SK-N-SH treated with all-trans-retinoic acid at 6 μM for 48 hours (cell line): ENCODE measurements around the gene CBFA2T3.

Experiments
- ATAC-seq: fragments of 200-7000 bp; cut with Tn5 transposase; 3 replicates; pipeline ENCODE4 v1.9.1; 2020; ENCODE audit warnings: mild to moderate bottlenecking, moderate library complexity
- BACH2 ChIP-seq: fragments of 250-450 bp; sonication (Bioruptor Pico); IDR thresholded peaks from 2 replicates; pipeline ENCODE4 v1.9.0; 2021; ENCODE audit warnings: mild to moderate bottlenecking, borderline replicate concordance
- ESRRG ChIP-seq: fragments of 250-450 bp; sonication (Bioruptor Pico); IDR thresholded peaks from 2 replicates; pipeline ENCODE4 v1.6.1; 2021; ENCODE audit warnings: mild to moderate bottlenecking
- GLIS3 ChIP-seq: fragments of 250-450 bp; sonication (Bioruptor Pico); IDR thresholded peaks from 2 replicates; pipeline ENCODE4 v1.5.0; 2020; ENCODE audit warnings: mild to moderate bottlenecking, moderate library complexity
- OSR1 ChIP-seq: fragments of 250-450 bp; sonication (Bioruptor Pico); IDR thresholded peaks from 2 replicates; pipeline ENCODE4 v1.8.0; 2022; ENCODE audit warnings: moderate library complexity, mild to moderate bottlenecking, inconsistent platforms
- POU6F1 ChIP-seq: fragments of 250-450 bp; sonication (Bioruptor Pico); IDR thresholded peaks from 2 replicates; pipeline ENCODE4 v1.8.0; 2021; ENCODE audit warnings: low read depth, mild to moderate bottlenecking, moderate library complexity, borderline replicate concordance
- PPARA ChIP-seq: fragments of 250-450 bp; sonication (Bioruptor Pico); IDR thresholded peaks from 2 replicates; pipeline ENCODE4 v1.5.0; 2020; ENCODE audit warnings: mild to moderate bottlenecking, borderline replicate concordance
- RARB ChIP-seq: fragments of 250-450 bp; sonication (Bioruptor Pico); IDR thresholded peaks from 2 replicates; pipeline ENCODE4 v1.8.0; 2021; ENCODE audit warnings: mild to moderate bottlenecking, moderate library complexity
- TCF4 ChIP-seq: fragments of 250-450 bp; sonication (Bioruptor Pico); IDR thresholded peaks from 2 replicates; pipeline ENCODE4 v1.8.0; 2021; ENCODE audit warnings: mild to moderate bottlenecking, moderate library complexity, borderline replicate concordance
- TOX ChIP-seq: fragments of 250-450 bp; sonication (Bioruptor Pico); IDR thresholded peaks from 2 replicates; pipeline ENCODE4 v1.8.0; 2021; ENCODE audit warnings: mild to moderate bottlenecking, moderate library complexity, borderline replicate concordance
- ZFP3 ChIP-seq: fragments of 250-450 bp; sonication (Bioruptor Pico); IDR thresholded peaks from 2 replicates; pipeline ENCODE4 v1.5.0; 2020; ENCODE audit warnings: mild to moderate bottlenecking, moderate library complexity
- ZFP30 ChIP-seq: fragments of 450-650 bp; formaldehyde crosslinking; IDR thresholded peaks from 2 replicates; pipeline ENCODE4 v1.5.0; 2022; ENCODE audit warnings: mild to moderate bottlenecking, moderate library complexity
- ZNF565 ChIP-seq: fragments of 450-650 bp; formaldehyde crosslinking; conservative IDR thresholded peaks from 2 replicates; pipeline ENCODE4 v1.5.0; 2020; ENCODE audit warnings: low read depth, mild to moderate bottlenecking, moderate library complexity
- ZNF70 ChIP-seq: fragments of 450-650 bp; formaldehyde crosslinking; IDR thresholded peaks from 2 replicates; pipeline ENCODE4 v1.5.0; 2020; ENCODE audit warnings: mild to moderate bottlenecking, moderate library complexity
- ZNF8 ChIP-seq: fragments of 450-650 bp; formaldehyde crosslinking; IDR thresholded peaks from 2 replicates; pipeline ENCODE4 v1.5.0; 2020; ENCODE audit warnings: mild to moderate bottlenecking, moderate library complexity
- TF ChIP-seq, protein P1 (sequence below): fragments of 250-450 bp; sonication (Bioruptor Pico); IDR thresholded peaks from 2 replicates; pipeline ENCODE4 v1.5.1; 2021; ENCODE audit warnings: mild to moderate bottlenecking, moderate library complexity
- TF ChIP-seq, protein P2 (sequence below): fragments of 250-450 bp; sonication (Bioruptor Pico); IDR thresholded peaks from 2 replicates; pipeline ENCODE4 v1.8.0; 2020; ENCODE audit warnings: mild to moderate bottlenecking, moderate library complexity, borderline replicate concordance
- TF ChIP-seq, protein P3 (sequence below): fragments of 250-450 bp; sonication (Bioruptor Pico); IDR thresholded peaks from 2 replicates; pipeline ENCODE4 v1.5.1; 2020; ENCODE audit warnings: low read depth, mild to moderate bottlenecking, moderate library complexity
- TF ChIP-seq, protein P4 (sequence below): fragments of 250-450 bp; sonication (Bioruptor Pico); IDR thresholded peaks from 2 replicates; pipeline ENCODE4 v1.5.0; 2020; ENCODE audit warnings: mild to moderate bottlenecking, moderate library complexity

The CBFA2T3 gene

DNA sequence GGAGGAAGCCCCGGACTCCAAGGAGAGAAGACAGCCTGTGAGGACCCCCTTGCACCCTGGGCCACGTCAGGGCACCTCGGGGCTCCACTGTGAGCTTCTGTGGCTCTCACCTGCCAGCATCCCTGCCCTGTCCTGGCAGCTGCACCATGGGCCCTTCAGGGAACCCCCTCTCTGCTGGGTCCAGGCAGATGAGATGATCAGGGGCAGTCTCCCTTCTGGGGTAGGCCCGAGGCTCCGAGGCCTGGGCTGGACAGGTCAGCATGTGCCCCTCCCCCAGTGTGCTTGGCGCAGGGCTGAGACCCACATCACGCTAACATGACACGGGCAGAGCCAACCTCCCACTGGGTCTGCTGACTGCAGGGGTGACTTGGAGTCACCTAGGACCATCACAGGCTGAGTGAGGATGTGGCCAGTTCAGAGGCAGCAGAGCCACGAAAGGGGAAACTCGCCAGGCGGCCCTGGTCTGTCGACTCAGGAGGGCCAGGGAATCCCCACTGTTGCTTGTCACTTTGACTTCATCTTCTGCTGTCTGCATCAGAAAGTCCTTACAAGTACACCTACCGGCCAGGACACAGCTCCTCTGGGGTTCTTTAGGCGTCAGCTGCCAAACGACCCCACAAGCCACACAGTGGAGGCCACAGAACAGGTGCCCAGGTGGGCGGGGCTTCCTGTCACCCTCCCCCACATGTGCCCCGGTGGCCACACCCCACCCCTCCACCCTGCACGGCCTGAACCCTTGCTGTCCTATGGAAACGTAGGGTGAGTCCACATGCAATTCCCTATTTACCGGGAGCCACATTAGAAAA lies 122.5 kb downstream of the CBFA2T3 start (continued):
- TF ChIP-seq, protein P1, sequence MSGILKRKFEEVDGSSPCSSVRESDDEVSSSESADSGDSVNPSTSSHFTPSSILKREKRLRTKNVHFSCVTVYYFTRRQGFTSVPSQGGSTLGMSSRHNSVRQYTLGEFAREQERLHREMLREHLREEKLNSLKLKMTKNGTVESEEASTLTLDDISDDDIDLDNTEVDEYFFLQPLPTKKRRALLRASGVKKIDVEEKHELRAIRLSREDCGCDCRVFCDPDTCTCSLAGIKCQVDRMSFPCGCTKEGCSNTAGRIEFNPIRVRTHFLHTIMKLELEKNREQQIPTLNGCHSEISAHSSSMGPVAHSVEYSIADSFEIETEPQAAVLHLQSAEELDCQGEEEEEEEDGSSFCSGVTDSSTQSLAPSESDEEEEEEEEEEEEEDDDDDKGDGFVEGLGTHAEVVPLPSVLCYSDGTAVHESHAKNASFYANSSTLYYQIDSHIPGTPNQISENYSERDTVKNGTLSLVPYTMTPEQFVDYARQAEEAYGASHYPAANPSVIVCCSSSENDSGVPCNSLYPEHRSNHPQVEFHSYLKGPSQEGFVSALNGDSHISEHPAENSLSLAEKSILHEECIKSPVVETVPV (CRISPR knock-in tag), result no peak
- no peak for TF ChIP-seq BACH2 (CRISPR knock-in tag)
- no peak for TF ChIP-seq TOX (CRISPR knock-in tag)
- no peak for TF ChIP-seq ZNF8 (CRISPR knock-in tag)

DNA sequence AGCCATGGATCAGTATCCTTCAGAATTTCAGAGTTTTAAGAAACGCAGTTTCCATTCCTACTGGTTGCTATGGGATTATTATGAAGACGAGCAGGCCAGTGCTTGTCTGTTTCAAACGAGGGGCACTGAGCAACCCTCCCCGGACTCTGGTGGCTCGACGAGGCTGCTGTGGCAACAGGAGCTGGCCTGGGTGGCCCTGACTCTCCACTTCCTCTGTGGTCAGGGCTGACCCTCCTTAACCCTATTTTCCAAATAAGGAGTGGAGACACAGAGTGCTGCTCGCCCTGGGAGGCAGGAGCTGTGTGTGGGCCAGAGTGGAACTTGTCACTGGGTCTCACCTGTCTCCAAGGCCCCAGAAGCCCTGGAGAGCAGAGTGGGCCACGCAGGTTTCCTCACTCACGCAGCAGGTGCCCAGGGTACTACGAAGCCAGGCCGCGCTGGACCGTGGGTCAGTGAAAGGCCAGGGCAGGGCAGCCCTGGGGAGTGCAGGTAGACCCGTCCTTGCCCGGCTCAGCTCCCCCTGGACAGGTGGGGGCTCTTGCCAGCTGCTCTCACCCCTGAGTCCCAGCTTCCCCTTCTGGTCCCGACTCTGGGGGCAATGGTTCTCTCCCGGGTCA lies 123.6 kb downstream of the CBFA2T3 start:
- no peak for ATAC-seq
- TF ChIP-seq, protein P2, sequence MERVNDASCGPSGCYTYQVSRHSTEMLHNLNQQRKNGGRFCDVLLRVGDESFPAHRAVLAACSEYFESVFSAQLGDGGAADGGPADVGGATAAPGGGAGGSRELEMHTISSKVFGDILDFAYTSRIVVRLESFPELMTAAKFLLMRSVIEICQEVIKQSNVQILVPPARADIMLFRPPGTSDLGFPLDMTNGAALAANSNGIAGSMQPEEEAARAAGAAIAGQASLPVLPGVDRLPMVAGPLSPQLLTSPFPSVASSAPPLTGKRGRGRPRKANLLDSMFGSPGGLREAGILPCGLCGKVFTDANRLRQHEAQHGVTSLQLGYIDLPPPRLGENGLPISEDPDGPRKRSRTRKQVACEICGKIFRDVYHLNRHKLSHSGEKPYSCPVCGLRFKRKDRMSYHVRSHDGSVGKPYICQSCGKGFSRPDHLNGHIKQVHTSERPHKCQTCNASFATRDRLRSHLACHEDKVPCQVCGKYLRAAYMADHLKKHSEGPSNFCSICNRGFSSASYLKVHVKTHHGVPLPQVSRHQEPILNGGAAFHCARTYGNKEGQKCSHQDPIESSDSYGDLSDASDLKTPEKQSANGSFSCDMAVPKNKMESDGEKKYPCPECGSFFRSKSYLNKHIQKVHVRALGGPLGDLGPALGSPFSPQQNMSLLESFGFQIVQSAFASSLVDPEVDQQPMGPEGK, result no peak
- TF ChIP-seq ESRRG (CRISPR knock-in tag), result no peak
- TF ChIP-seq ZNF565, result no peak
- TF ChIP-seq, protein P3, sequence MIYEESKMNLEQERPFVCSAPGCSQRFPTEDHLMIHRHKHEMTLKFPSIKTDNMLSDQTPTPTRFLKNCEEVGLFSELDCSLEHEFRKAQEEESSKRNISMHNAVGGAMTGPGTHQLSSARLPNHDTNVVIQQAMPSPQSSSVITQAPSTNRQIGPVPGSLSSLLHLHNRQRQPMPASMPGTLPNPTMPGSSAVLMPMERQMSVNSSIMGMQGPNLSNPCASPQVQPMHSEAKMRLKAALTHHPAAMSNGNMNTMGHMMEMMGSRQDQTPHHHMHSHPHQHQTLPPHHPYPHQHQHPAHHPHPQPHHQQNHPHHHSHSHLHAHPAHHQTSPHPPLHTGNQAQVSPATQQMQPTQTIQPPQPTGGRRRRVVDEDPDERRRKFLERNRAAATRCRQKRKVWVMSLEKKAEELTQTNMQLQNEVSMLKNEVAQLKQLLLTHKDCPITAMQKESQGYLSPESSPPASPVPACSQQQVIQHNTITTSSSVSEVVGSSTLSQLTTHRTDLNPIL (CRISPR knock-in tag), result no peak
- no peak for TF ChIP-seq POU6F1 (CRISPR knock-in tag)
- TF ChIP-seq GLIS3, result no peak
- TF ChIP-seq TOX (CRISPR knock-in tag), result no peak
- TF ChIP-seq RARB, result no peak
- TF ChIP-seq ZFP3 (CRISPR knock-in tag), result no peak

GRCh38 chr16:88851616-88852015 lies 125.4 kb downstream of the CBFA2T3 start:
- ATAC-seq, result no peak
- TF ChIP-seq ZNF565 (no peak), ZNF70 (CRISPR knock-in tag) (no peak), ZNF8 (CRISPR knock-in tag) (no peak), OSR1 (CRISPR knock-in tag) (no peak), TCF4 (CRISPR knock-in tag) (no peak), ZFP3 (CRISPR knock-in tag) (no peak), ZFP30 (CRISPR knock-in tag) (no peak), POU6F1 (CRISPR knock-in tag) (no peak), GLIS3 (no peak), PPARA (no peak), RARB (no peak), ESRRG (CRISPR knock-in tag) (no peak), TOX (CRISPR knock-in tag) (no peak)
- TF ChIP-seq, protein P2, result no peak
- TF ChIP-seq, protein P4, sequence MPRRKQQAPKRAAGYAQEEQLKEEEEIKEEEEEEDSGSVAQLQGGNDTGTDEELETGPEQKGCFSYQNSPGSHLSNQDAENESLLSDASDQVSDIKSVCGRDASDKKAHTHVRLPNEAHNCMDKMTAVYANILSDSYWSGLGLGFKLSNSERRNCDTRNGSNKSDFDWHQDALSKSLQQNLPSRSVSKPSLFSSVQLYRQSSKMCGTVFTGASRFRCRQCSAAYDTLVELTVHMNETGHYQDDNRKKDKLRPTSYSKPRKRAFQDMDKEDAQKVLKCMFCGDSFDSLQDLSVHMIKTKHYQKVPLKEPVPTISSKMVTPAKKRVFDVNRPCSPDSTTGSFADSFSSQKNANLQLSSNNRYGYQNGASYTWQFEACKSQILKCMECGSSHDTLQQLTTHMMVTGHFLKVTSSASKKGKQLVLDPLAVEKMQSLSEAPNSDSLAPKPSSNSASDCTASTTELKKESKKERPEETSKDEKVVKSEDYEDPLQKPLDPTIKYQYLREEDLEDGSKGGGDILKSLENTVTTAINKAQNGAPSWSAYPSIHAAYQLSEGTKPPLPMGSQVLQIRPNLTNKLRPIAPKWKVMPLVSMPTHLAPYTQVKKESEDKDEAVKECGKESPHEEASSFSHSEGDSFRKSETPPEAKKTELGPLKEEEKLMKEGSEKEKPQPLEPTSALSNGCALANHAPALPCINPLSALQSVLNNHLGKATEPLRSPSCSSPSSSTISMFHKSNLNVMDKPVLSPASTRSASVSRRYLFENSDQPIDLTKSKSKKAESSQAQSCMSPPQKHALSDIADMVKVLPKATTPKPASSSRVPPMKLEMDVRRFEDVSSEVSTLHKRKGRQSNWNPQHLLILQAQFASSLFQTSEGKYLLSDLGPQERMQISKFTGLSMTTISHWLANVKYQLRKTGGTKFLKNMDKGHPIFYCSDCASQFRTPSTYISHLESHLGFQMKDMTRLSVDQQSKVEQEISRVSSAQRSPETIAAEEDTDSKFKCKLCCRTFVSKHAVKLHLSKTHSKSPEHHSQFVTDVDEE (CRISPR knock-in tag), result no peak
- TF ChIP-seq, protein P1 (CRISPR knock-in tag), result no peak
- TF ChIP-seq, protein P3 (CRISPR knock-in tag), result no peak
